Measurements from ENCODE around the gene GPC1.

Gene GPC1

GRCh38 chr2:240463866-240464481 is 28.5 kb downstream of the GPC1 start:
- no peak overlapping the region for H3K4me2 ChIP-seq (ENCODE audit: low read length)
- no peak for TF ChIP-seq EZH2phosphoT487 (IDR thresholded peaks at IDR 0.05; ENCODE audit: low read depth)
- TF ChIP-seq, protein P1, sequence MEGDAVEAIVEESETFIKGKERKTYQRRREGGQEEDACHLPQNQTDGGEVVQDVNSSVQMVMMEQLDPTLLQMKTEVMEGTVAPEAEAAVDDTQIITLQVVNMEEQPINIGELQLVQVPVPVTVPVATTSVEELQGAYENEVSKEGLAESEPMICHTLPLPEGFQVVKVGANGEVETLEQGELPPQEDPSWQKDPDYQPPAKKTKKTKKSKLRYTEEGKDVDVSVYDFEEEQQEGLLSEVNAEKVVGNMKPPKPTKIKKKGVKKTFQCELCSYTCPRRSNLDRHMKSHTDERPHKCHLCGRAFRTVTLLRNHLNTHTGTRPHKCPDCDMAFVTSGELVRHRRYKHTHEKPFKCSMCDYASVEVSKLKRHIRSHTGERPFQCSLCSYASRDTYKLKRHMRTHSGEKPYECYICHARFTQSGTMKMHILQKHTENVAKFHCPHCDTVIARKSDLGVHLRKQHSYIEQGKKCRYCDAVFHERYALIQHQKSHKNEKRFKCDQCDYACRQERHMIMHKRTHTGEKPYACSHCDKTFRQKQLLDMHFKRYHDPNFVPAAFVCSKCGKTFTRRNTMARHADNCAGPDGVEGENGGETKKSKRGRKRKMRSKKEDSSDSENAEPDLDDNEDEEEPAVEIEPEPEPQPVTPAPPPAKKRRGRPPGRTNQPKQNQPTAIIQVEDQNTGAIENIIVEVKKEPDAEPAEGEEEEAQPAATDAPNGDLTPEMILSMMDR (IDR thresholded peaks at IDR 0.05; ENCODE audit: low read depth, low read length): no peak
- no peaks in the 10 kb centered on the region for H3K9me3 ChIP-seq (ENCODE audit: insufficient read depth, low read length)
- no peak overlapping the region for H3K4me3 ChIP-seq (ENCODE audit: low read length)
- no peaks in the 10 kb centered on the region for H3K79me2 ChIP-seq (ENCODE audit: low read length)
- H2AFZ ChIP-seq (ENCODE audit: low read depth, low read length): no peak overlapping the region
- H4K20me1 ChIP-seq (ENCODE audit: insufficient read depth, low read length): no peaks in the 10 kb centered on the region
- H3K27ac ChIP-seq (ENCODE audit: low read length): no peak overlapping the region
- no peaks in the 10 kb centered on the region for H3K27me3 ChIP-seq (ENCODE audit: low read depth, low read length)
- H3K36me3 ChIP-seq (replicated peaks; ENCODE audit: low read depth, low read length): no peaks in the 10 kb centered on the region
- H3K9ac ChIP-seq (ENCODE audit: low read length): no peak overlapping the region
- H3K4me1 ChIP-seq (ENCODE audit: low read length): no peaks in the 10 kb centered on the region

DNA sequence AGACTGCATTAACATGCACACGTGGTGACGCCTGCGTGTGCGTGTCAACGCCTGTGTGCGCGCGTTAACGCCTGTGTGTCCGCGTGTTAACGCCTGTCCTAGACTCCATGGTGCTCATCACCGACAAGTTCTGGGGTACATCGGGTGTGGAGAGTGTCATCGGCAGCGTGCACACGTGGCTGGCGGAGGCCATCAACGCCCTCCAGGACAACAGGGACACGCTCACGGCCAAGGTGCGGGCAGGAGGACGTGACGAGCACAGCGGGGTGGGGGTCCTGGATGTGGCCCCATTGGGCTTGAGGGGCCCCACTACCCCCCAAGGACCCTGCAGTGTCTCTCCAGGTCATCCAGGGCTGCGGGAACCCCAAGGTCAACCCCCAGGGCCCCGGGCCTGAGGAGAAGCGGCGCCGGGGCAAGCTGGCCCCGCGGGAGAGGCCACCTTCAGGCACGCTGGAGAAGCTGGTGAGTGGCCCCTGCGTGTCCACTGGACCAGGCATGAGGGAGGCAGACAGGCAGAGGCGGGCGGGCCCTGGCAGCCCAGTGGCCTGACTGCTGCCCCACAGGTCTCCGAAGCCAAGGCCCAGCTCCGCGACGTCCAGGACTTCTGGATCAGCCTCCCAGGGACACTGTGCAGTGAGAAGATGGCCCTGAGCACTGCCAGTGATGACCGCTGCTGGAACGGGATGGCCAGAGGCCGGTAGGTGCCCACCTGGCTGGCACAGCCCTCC is 29.2 kb downstream of the GPC1 start:
- Histone ChIP-seq H3K9me3 (ENCODE audit: insufficient read depth, low read length) (no peaks in the 10 kb centered on the region), H3K27me3 (ENCODE audit: low read depth, low read length) (no peaks in the 10 kb centered on the region), H3K79me2 (ENCODE audit: low read length) (no peaks in the 10 kb centered on the region), H2AFZ (ENCODE audit: low read depth, low read length) (no peak overlapping the region), H3K36me3 (replicated peaks; ENCODE audit: low read depth, low read length) (no peaks in the 10 kb centered on the region), H4K20me1 (ENCODE audit: insufficient read depth, low read length) (no peaks in the 10 kb centered on the region), H3K9ac (ENCODE audit: low read length) (no peak overlapping the region), H3K4me2 (ENCODE audit: low read length) (no peak overlapping the region), H3K4me3 (ENCODE audit: low read length) (no peak overlapping the region), H3K4me1 (ENCODE audit: low read length) (no peaks in the 10 kb centered on the region), H3K27ac (ENCODE audit: low read length) (no peak overlapping the region)
- no peak for TF ChIP-seq EZH2phosphoT487 (IDR thresholded peaks at IDR 0.05; ENCODE audit: low read depth)
- TF ChIP-seq, protein P1 (IDR thresholded peaks at IDR 0.05; ENCODE audit: low read depth, low read length): no peak

GRCh38 chr2:240465268-240465764 is 29.9 kb downstream of the GPC1 start:
- H3K9me3 ChIP-seq (ENCODE audit: insufficient read depth, low read length): no peaks in the 10 kb centered on the region
- no peak for TF ChIP-seq EZH2phosphoT487 (IDR thresholded peaks at IDR 0.05; ENCODE audit: low read depth)
- TF ChIP-seq, protein P1 (IDR thresholded peaks at IDR 0.05; ENCODE audit: low read depth, low read length): no peak
- no peak overlapping the region for H3K4me2 ChIP-seq (ENCODE audit: low read length)
- no peak overlapping the region for H3K4me3 ChIP-seq (ENCODE audit: low read length)
- no peak overlapping the region for H3K27ac ChIP-seq (ENCODE audit: low read length)
- no peak overlapping the region for H2AFZ ChIP-seq (ENCODE audit: low read depth, low read length)
- H3K36me3 ChIP-seq (replicated peaks; ENCODE audit: low read depth, low read length): no peaks in the 10 kb centered on the region
- no peak overlapping the region for H3K9ac ChIP-seq (ENCODE audit: low read length)
- H4K20me1 ChIP-seq (ENCODE audit: insufficient read depth, low read length): 0 out of 2 replicates have a peak, but pooled peaks cover under 1% of the 10 kb centered on the region
- H3K79me2 ChIP-seq (ENCODE audit: low read length): no peaks in the 10 kb centered on the region
- no peaks in the 10 kb centered on the region for H3K27me3 ChIP-seq (ENCODE audit: low read depth, low read length)
- peaks cover 1% of the 10 kb centered on the region for H3K4me1 ChIP-seq (ENCODE audit: low read length)

DNA sequence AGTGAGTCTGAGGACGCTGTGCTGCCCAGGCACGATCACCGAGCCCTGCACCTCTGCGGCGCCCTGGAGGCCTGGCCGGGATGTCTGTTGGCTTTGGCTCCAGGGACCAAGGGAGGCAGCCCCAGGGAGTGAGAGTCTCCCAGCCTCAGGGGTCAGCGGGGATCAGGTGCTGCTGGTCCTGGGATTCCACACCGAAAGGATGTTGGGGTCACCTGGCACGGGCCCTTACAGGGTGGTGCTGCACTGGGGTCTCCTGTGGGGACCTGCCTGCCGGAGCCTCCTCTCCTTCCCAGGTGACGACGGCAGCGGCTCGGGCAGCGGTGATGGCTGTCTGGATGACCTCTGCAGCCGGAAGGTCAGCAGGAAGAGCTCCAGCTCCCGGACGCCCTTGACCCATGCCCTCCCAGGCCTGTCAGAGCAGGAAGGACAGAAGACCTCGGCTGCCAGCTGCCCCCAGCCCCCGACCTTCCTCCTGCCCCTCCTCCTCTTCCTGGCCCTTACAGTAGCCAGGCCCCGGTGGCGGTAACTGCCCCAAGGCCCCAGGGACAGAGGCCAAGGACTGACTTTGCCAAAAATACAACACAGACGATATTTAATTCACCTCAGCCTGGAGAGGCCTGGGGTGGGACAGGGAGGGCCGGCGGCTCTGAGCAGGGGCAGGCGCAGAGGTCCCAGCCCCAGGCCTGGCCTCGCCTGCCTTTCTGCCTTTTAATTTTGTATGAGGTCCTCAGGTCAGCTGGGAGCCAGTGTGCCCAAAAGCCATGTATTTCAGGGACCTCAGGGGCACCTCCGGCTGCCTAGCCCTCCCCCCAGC is 30.5 kb downstream of the GPC1 start:
- Histone ChIP-seq H3K79me2 (ENCODE audit: low read length) (no peaks in the 10 kb centered on the region), H3K9ac (ENCODE audit: low read length) (no peak overlapping the region), H3K27ac (ENCODE audit: low read length) (no peak overlapping the region), H4K20me1 (ENCODE audit: insufficient read depth, low read length) (peaks cover 7% of the 10 kb centered on the region; the same call in 1 of the 2 replicates), H2AFZ (ENCODE audit: low read depth, low read length) (no peak overlapping the region), H3K27me3 (ENCODE audit: low read depth, low read length) (no peaks in the 10 kb centered on the region), H3K36me3 (replicated peaks; ENCODE audit: low read depth, low read length) (no peaks in the 10 kb centered on the region), H3K4me2 (ENCODE audit: low read length) (no peak overlapping the region), H3K4me1 (ENCODE audit: low read length) (peaks cover 8% of the 10 kb centered on the region), H3K9me3 (ENCODE audit: insufficient read depth, low read length) (no peaks in the 10 kb centered on the region), H3K4me3 (ENCODE audit: low read length) (no peak overlapping the region)
- no peak for TF ChIP-seq EZH2phosphoT487 (IDR thresholded peaks at IDR 0.05; ENCODE audit: low read depth)
- TF ChIP-seq, protein P1 (IDR thresholded peaks at IDR 0.05; ENCODE audit: low read depth, low read length): no peak

Measured in OCI-LY3 (cell line).